ENCODE results near the gene SAMD4A.

DNA sequence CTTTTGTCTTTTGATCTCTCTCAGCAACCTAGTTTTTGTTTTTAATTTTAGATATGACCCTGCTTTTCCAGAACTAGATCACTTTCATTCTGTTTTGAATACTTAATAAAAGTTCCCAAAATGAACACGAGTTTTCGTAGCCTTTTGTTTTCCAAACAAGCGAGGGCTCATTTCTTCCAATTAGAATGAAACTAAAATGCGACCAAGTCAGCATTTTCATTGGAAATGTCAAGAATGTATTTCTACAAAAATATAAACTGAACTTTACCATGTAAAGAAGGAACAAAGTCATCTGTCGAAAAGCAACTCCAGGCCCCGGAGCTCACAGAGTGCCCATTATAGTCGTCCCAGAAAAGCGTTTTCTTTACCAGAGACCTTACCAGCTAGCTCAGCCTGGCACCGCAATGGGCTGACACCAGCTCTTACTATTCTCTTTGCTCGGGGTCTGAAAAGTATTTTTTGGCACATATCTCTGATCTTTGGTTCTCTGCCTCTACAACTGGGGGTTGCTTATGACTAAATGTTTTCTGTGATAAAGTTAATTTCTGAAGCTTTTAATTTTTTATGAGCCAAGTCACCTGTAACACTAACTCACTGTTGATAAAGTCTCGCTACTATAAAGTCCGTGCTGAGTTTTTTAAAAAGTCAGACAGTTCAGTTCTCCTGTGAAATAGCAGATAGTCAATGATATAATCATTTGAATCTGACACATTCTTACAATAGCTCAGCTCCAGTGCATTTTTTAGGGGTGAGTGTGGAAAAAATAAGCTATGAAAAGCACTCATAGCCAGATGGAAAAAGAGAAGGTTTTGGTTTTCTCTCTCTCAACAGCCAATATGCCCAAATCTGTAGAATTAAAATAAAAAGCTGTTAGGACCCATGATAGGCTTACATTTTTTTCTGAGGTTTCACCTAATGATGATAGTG is 43.4 kb downstream of the SAMD4A start:
- no peak for TF ChIP-seq POLR2A (IDR thresholded peaks at IDR 0.05)
- TF ChIP-seq, protein P1, sequence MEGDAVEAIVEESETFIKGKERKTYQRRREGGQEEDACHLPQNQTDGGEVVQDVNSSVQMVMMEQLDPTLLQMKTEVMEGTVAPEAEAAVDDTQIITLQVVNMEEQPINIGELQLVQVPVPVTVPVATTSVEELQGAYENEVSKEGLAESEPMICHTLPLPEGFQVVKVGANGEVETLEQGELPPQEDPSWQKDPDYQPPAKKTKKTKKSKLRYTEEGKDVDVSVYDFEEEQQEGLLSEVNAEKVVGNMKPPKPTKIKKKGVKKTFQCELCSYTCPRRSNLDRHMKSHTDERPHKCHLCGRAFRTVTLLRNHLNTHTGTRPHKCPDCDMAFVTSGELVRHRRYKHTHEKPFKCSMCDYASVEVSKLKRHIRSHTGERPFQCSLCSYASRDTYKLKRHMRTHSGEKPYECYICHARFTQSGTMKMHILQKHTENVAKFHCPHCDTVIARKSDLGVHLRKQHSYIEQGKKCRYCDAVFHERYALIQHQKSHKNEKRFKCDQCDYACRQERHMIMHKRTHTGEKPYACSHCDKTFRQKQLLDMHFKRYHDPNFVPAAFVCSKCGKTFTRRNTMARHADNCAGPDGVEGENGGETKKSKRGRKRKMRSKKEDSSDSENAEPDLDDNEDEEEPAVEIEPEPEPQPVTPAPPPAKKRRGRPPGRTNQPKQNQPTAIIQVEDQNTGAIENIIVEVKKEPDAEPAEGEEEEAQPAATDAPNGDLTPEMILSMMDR (IDR thresholded peaks at IDR 0.05), result no peak

Data from esophagus squamous epithelium (tissue), 4 donors.